Measurements from ENCODE around the gene CBX3. TPM values are rescaled to one million over a fixed set of nuclear protein-coding genes. Genes with fewer than 3 reads are reported as not detected.
"Not testable (repeated sequence)": the region's sequence is repeated elsewhere in the genome, so short reads cannot be mapped to it uniquely, and the experiment has no call there.

CBX3 gene
- polyA plus RNA-seq, 3 donors from 2014 or later = 86.1 to 121 (median 103) TPM

DNA sequence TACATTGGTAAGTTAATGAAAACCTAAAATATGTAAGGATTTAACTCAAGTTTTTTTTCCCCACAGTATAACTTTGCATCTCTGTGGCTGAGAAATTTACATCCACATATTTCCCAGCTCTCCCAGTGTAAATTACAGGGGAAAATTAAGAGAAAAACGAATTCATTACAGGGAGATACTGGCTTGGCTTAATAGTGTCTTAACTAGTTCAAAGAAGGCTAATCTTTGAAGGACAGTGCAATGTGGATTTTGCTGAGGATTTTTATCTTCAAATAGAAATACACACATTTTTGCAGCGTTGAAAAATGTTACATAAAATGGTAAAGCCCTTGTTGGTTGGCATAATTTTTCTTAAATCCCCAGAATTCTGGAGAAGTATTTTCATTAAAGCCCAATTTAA is 1.5 kb downstream of the CBX3 start:
- H3K4me3 Mint-ChIP-seq = peak overlapping the region; percentile 88 to 92 (median 89)
- no peak for DNase-seq
- H3K9me3 Mint-ChIP-seq = peaks cover 0 to 4% (median 0%) of the 10 kb centered on the region in 6 donors
- peak overlapping the region; percentile 77 to 93 (median 88) for H3K27ac Mint-ChIP-seq
- H3K4me1 Mint-ChIP-seq = peaks cover 56 to 68% of the 10 kb centered on the region in 2 donors
- H3K27me3 Mint-ChIP-seq (ENCODE audit: low read depth in 3 of 3) = peaks cover 28 to 41% (median 40%) of the 10 kb centered on the region in 3 donors
- peaks cover 12 to 33% (median 26%) of the 10 kb centered on the region in 3 donors for H3K36me3 Mint-ChIP-seq

- Mint-ChIP-seq H3K9me3 (no peaks in the 10 kb centered on the region), H3K36me3 (peaks cover 11 to 42% (median 16%) of the 10 kb centered on the region in 3 donors), H3K27ac (peak overlapping the region in 1 of 6 donors; percentile 62), H3K4me1 (peaks cover 34 to 66% of the 10 kb centered on the region in 2 donors), H3K27me3 (ENCODE audit: low read depth in 3 of 3) (peaks cover 0 to under 1% (median 0%) of the 10 kb centered on the region in 3 donors), H3K4me3 (no peak overlapping the region)
- no peak for DNase-seq
Observed at GRCh38 chr7:26208040-26208439, 6.5 kb downstream of the CBX3 start.

GRCh38 chr7:26212921-26213718 is 11.6 kb downstream of the CBX3 start:
- Mint-ChIP-seq H3K4me3 (no peak overlapping the region), H3K36me3 (peaks cover 12 to 27% (median 17%) of the 10 kb centered on the region in 3 donors)

GRCh38 chr7:26213807-26214515 is 12.4 kb downstream of the CBX3 start:
- no peaks in the 10 kb centered on the region for H3K9me3 Mint-ChIP-seq
- peak overlapping the region in 1 of 6 donors; percentile 15 for H3K27ac Mint-ChIP-seq
- H3K4me1 Mint-ChIP-seq = peaks cover 4 to 27% of the 10 kb centered on the region in 2 donors
- no peak overlapping the region for H3K4me3 Mint-ChIP-seq
- DNase-seq = no peak
- H3K36me3 Mint-ChIP-seq = peaks cover 12 to 27% (median 17%) of the 10 kb centered on the region in 3 donors
- peaks cover 0 to 3% (median 0%) of the 10 kb centered on the region in 3 donors for H3K27me3 Mint-ChIP-seq (ENCODE audit: low read depth in 3 of 3)

More at GRCh38 chr7:26212921-26213718, 11.6 kb downstream of the CBX3 start:
- DNase-seq = no peak
- H3K27me3 Mint-ChIP-seq (ENCODE audit: low read depth in 3 of 3) = peaks cover 0 to 2% (median 0%) of the 10 kb centered on the region in 3 donors
- peaks cover 4 to 27% of the 10 kb centered on the region in 2 donors for H3K4me1 Mint-ChIP-seq
- no peaks in the 10 kb centered on the region for H3K9me3 Mint-ChIP-seq
- peak overlapping the region in 2 of 6 donors; percentile 34 to 47 for H3K27ac Mint-ChIP-seq

DNA sequence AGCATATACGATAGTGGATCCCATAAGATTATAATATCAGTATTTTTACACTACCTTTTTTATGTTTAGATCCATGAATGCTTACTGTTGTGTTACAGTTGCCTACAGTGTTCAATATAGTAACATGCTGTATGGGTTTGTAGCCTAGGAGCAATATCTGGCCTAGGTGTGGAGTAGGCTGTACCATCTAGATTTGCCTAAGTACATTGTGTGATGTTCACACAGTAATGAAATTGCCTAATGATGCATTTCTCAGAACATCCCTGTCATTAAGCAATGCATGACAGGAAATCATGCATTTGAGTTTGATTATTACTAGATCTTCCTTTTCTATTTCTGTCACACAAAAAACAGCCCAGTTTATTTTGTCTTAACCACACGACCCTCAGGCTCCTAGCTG is 14.5 kb downstream of the CBX3 start:
- DNase-seq = no peak
- Mint-ChIP-seq H3K4me1 (peaks cover 0 to 12% of the 10 kb centered on the region in 2 donors), H3K9me3 (no peaks in the 10 kb centered on the region), H3K27ac (no peak overlapping the region), H3K36me3 (peaks cover 12 to 13% (median 13%) of the 10 kb centered on the region in 3 donors), H3K4me3 (no peak overlapping the region), H3K27me3 (ENCODE audit: low read depth in 3 of 3) (peaks cover 0 to 3% (median 0%) of the 10 kb centered on the region in 3 donors)

DNA sequence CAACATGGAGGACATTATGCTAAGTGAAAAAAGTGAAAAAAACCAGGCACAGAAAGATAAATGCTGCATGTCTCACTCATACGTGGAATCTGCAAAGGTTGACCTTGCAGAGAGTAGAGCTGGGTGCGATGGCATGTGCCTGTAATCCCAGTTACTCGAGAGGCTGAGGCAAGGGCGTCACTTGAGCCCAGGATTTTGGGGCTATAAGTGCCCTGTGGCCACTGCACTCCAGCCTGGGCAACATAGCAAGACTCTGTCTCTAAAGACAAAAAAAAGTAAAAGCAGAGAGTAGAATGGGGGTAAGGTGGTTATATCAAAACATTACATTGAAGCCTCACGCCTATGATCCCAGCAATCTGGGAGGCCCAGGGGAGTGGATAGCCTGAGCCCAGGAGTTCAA is 22.8 kb downstream of the CBX3 start:
- H3K4me3 Mint-ChIP-seq = no peak overlapping the region
- no peak overlapping the region for H3K27ac Mint-ChIP-seq
- H3K9me3 Mint-ChIP-seq = no peaks in the 10 kb centered on the region
- no peaks in the 10 kb centered on the region for H3K4me1 Mint-ChIP-seq
- no peaks in the 10 kb centered on the region for H3K36me3 Mint-ChIP-seq
- H3K27me3 Mint-ChIP-seq (ENCODE audit: low read depth in 3 of 3) = peaks cover 0 to 8% (median 0%) of the 10 kb centered on the region in 3 donors
- DNase-seq = no peak

DNA sequence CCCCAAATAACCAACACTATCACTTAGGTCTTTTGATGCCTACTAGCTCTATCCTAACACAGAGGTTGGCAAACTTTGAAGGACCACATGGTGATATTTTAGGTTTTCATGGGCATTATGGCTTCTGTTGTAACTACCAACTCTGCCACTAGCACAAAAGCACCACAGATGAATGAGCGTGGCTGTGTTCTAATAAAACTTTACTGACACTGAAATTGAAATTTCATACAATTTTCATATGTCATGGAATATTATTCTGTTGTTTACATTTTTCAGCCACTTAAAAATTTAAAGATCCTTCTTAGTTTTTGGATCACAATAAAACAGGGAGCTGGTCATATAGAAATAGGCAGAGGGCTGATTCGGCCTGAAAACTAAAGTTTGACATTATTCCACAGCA is 26.4 kb downstream of the CBX3 start:
- no peaks in the 10 kb centered on the region for H3K9me3 Mint-ChIP-seq
- H3K27ac Mint-ChIP-seq = no peak overlapping the region
- no peak for DNase-seq
- no peaks in the 10 kb centered on the region for H3K4me1 Mint-ChIP-seq
- H3K27me3 Mint-ChIP-seq (ENCODE audit: low read depth in 3 of 3) = peaks cover 0 to 4% (median 1%) of the 10 kb centered on the region in 3 donors
- H3K4me3 Mint-ChIP-seq = no peak overlapping the region
- no peaks in the 10 kb centered on the region for H3K36me3 Mint-ChIP-seq

- no peak overlapping the region for H3K27ac Mint-ChIP-seq
- H3K4me3 Mint-ChIP-seq = no peak overlapping the region
- H3K27me3 Mint-ChIP-seq (ENCODE audit: low read depth in 3 of 3) = peaks cover 0 to 3% (median 1%) of the 10 kb centered on the region in 3 donors
- no peaks in the 10 kb centered on the region for H3K9me3 Mint-ChIP-seq
- no peaks in the 10 kb centered on the region for H3K4me1 Mint-ChIP-seq
- no peaks in the 10 kb centered on the region for H3K36me3 Mint-ChIP-seq
- DNase-seq = no peak
Observed at GRCh38 chr7:26233902-26234511, 32.5 kb downstream of the CBX3 start.

GRCh38 chr7:26237035-26237807 is 35.7 kb downstream of the CBX3 start:
- no peaks in the 10 kb centered on the region for H3K9me3 Mint-ChIP-seq
- DNase-seq = no peak
- H3K4me1 Mint-ChIP-seq = no peaks in the 10 kb centered on the region
- no peak overlapping the region for H3K27ac Mint-ChIP-seq
- no peak overlapping the region for H3K4me3 Mint-ChIP-seq
- no peaks in the 10 kb centered on the region for H3K36me3 Mint-ChIP-seq
- H3K27me3 Mint-ChIP-seq (ENCODE audit: low read depth in 3 of 3) = peaks cover 0 to 1% (median 0%) of the 10 kb centered on the region in 3 donors

GRCh38 chr7:26238032-26238431 is 36.5 kb downstream of the CBX3 start:
- no peaks in the 10 kb centered on the region for H3K9me3 Mint-ChIP-seq
- DNase-seq = no peak
- no peak overlapping the region for H3K27ac Mint-ChIP-seq
- H3K4me1 Mint-ChIP-seq = no peaks in the 10 kb centered on the region
- no peak overlapping the region for H3K4me3 Mint-ChIP-seq
- no peaks in the 10 kb centered on the region for H3K36me3 Mint-ChIP-seq
- H3K27me3 Mint-ChIP-seq (ENCODE audit: low read depth in 3 of 3) = peaks cover 0 to 1% (median 0%) of the 10 kb centered on the region in 3 donors

DNA sequence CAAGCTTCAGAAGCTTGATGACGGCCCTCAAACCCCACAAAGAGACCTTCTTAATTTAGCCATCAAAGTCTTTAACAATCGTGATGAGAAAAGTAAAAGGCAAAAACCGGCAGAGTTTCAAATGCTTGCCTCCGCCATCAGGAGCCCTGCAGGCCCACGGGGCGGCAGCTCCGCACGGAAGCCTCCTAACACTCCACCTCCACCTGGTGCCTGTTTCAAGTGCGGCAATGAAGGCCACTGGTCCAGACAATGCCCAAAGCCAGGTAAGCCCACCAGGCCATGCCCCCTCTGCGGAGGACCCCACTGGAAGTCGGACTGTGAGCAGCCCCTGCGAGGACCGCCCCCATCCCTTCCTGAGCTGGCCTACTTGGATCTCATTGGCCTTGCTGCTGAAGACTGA is 43.6 kb downstream of the CBX3 start:
- DNase-seq = no peak
- Mint-ChIP-seq H3K27me3 (ENCODE audit: low read depth in 3 of 3) (no peaks in the 10 kb centered on the region), H3K4me3 (no peak overlapping the region), H3K4me1 (no peaks in the 10 kb centered on the region), H3K27ac (no peak overlapping the region), H3K9me3 (no peaks in the 10 kb centered on the region), H3K36me3 (no peaks in the 10 kb centered on the region)

GRCh38 chr7:26250239-26250638 is 48.7 kb downstream of the CBX3 start:
- DNase-seq = no peak
- Mint-ChIP-seq H3K27ac (no peak overlapping the region), H3K36me3 (no peaks in the 10 kb centered on the region), H3K9me3 (no peaks in the 10 kb centered on the region), H3K27me3 (ENCODE audit: low read depth in 3 of 3) (no peaks in the 10 kb centered on the region), H3K4me3 (no peak overlapping the region), H3K4me1 (no peaks in the 10 kb centered on the region)

GRCh38 chr7:26261866-26262265 is 60.3 kb downstream of the CBX3 start:
- H3K9me3 Mint-ChIP-seq; H3K4me1 Mint-ChIP-seq; H3K36me3 Mint-ChIP-seq; H3K4me3 Mint-ChIP-seq; DNase-seq; H3K27me3 Mint-ChIP-seq (ENCODE audit: low read depth in 3 of 3); H3K27ac Mint-ChIP-seq: not testable (repeated sequence)

Data from immature natural killer cell (primary cell).